Endodermal cell (in vitro differentiated cells): ENCODE measurements around the gene KLKB1. TPM values are rescaled to one million over a fixed set of nuclear protein-coding genes. Genes with fewer than 3 reads are reported as not detected.

ENCODE experiments used
- DNase-seq: peaks from one replicate; pipeline ENCODE4 v3.0.0-alpha.2; 2017
- H3K27ac ChIP-seq: 2 replicates; pipeline ENCODE4 v1.5.1; 2013; ENCODE audit warnings: mild to moderate bottlenecking, low read depth, low read length, moderate library complexity
- H3K27me3 ChIP-seq: 2 replicates; pipeline ENCODE4 v1.6.1; 2013; ENCODE audit warnings: mild to moderate bottlenecking, low read length, moderate library complexity; ENCODE audit not compliant: insufficient read depth, control insufficient read depth, poor library complexity, severe bottlenecking
- H3K36me3 ChIP-seq: 2 replicates; pipeline ENCODE4 v1.7.0; 2013; ENCODE audit warnings: mild to moderate bottlenecking, low read length, moderate library complexity; ENCODE audit not compliant: control insufficient read depth, insufficient read depth
- H3K4me1 ChIP-seq: one replicate; pipeline ENCODE4 v1.7.0; 2013; ENCODE audit warnings: low read length; ENCODE audit not compliant: control insufficient read depth, insufficient read depth
- H3K4me3 ChIP-seq: 2 replicates; pipeline ENCODE4 v1.5.1; 2013; ENCODE audit warnings: mild to moderate bottlenecking, low read length, moderate library complexity
- H3K9ac ChIP-seq: 2 replicates; pipeline ENCODE4 v1.6.1; 2013; ENCODE audit warnings: mild to moderate bottlenecking, low read length, moderate library complexity; ENCODE audit not compliant: poor library complexity, severe bottlenecking; ENCODE audit errors: extremely low read depth
- H3K9me3 ChIP-seq: 2 replicates; pipeline ENCODE4 v1.6.1; 2013; ENCODE audit warnings: mild to moderate bottlenecking, low read length, moderate library complexity; ENCODE audit not compliant: control insufficient read depth
- H3K27ac Mint-ChIP-seq: 2 replicates; pipeline ENCODE4 v1.8.0; 2020; ENCODE audit warnings: mixed read lengths
- H3K27me3 Mint-ChIP-seq: 2 replicates; pipeline ENCODE4 v1.8.0; 2021; ENCODE audit warnings: mild to moderate bottlenecking, mixed read lengths; ENCODE audit not compliant: insufficient read depth
- H3K36me3 Mint-ChIP-seq: 2 replicates; pipeline ENCODE4 v1.8.0; 2020; ENCODE audit warnings: low read depth, mixed read lengths
- H3K4me1 Mint-ChIP-seq: 2 replicates; pipeline ENCODE4 v1.8.0; 2020; ENCODE audit warnings: mixed read lengths
- H3K4me3 Mint-ChIP-seq: 2 replicates; pipeline ENCODE4 v1.8.0; 2020; ENCODE audit warnings: mild to moderate bottlenecking, moderate library complexity, mixed read lengths
- H3K9me3 Mint-ChIP-seq: 2 replicates; pipeline ENCODE4 v1.8.0; 2020; ENCODE audit warnings: mild to moderate bottlenecking, mixed read lengths
- WGBS, 2 experiments: methylation state at CpG; one replicate each; pipeline versions ENCODE4 v1.1.5 to v1.1.7; 2013; ENCODE audit warnings: missing lambda C conversion rate in 2 of 2, mixed read lengths in 1 of 2; ENCODE audit not compliant: insufficient coverage in 1 of 2, insufficient read length in 1 of 2; 5-methylcytosine and 5-hydroxymethylcytosine counted together
- long read RNA-seq, 4 experiments: library from polyadenylated mRNA in 2 of 4; library from RNA in 1 of 4; library from capped mRNA in 1 of 4; stranded (forward) in 3 of 4; unstranded in 1 of 4; transcript quantifications; one replicate each; pipeline ENCODE4 v2.0.0, GENCODE V29; 2020 to 2021; ENCODE audit warnings: inconsistent platforms in 1 of 4
- polyA plus RNA-seq, 2 experiments: library from polyadenylated mRNA; stranded (reverse); fragments of 50-300 nt; gene quantifications; one replicate each; pipeline ENCODE4 v1.2.3, GENCODE V29; 2013
- total RNA-seq, 2 donors: library from RNA; stranded (reverse); fragmentation: NEBNext Ultra II Directional in 1 of 2; extraction: Animal tissue kit (Norgen Biotek cat#: 25700) in 1 of 2; gene quantifications; 2 replicates in 1 of 2; 3 replicates in 1 of 2; pipeline ENCODE4 v1.2.1, GENCODE V29; 2021
- TF ChIP-seq, protein P1 (sequence below): fragments of 200-600 bp; sonication (generic); conservative IDR thresholded peaks from 2 replicates; pipeline ENCODE4 v1.5.0; 2021; ENCODE audit warnings: antibody characterized with exemption, mild to moderate bottlenecking

KLKB1 gene
- 10 to 100 TPM in 1 of 2 donors, 1 to 10 TPM in 1; 9.5 to 11.9 TPM for total RNA-seq
- polyA plus RNA-seq (2013, experiment 1 of 2): 0.50 TPM
- polyA plus RNA-seq (2013, experiment 2 of 2): 0.17 TPM
- long read RNA-seq, experiment 1, partial matches to known transcripts: 0 of 9 reads
- long read RNA-seq, experiment 1, other reads (novel, unspliced or antisense): 9 of 9 reads
- long read RNA-seq, experiment 2, partial matches to known transcripts: 3 of 22 reads
- long read RNA-seq, experiment 2, other reads (novel, unspliced or antisense): 19 of 22 reads
- long read RNA-seq, experiment 3, partial matches to known transcripts: 5 of 78 reads
- long read RNA-seq, experiment 3, other reads (novel, unspliced or antisense): 73 of 78 reads
- long read RNA-seq, experiment 4, partial matches to known transcripts: 1 of 32 reads
- long read RNA-seq, experiment 4, other reads (novel, unspliced or antisense): 31 of 32 reads

DNA sequence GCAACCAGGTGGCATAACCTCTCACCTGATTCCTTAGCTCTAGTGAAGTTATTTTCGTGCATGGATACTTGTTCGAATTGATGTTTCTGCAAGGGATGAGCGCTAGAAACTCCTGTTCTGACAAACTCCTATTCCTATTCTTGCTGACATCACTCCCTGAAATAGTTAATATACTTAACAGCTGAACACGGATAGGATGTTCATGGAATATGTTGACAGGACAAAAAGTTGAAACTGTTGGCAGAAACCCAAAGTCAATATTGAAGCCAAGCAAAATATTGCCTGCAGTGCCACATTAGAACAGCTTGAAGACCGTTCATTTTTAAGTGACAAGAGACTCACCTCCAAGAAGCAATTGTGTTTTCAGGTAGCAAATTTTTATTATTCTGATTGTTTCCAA lies at the start of gene KLKB1:
KLKB1 (plus strand) TSS at position 287 of the 400 bp plus-strand sequence. CDS start 689 bp downstream, outside the sequence.
- Histone ChIP-seq H3K9me3 (peaks cover 30% of the 10 kb centered on the region), H3K9ac (no peak within 1 kb of the TSS), H3K4me3 (no peak within 1 kb of the TSS), H3K4me1 (no peaks in the 10 kb centered on the region), H3K36me3 (no peaks in the 10 kb centered on the region), H3K27ac (no peak within 1 kb of the TSS), H3K27me3 (no peaks in the 10 kb centered on the region)
- Mint-ChIP-seq H3K4me1 (no peaks in the 10 kb centered on the region), H3K27me3 (no peaks in the 10 kb centered on the region), H3K27ac (no peak within 1 kb of the TSS), H3K36me3 (peaks cover 11% of the 10 kb centered on the region), H3K4me3 (no peak within 1 kb of the TSS), H3K9me3 (peaks cover 38% of the 10 kb centered on the region)
- DNase-seq: no peak
- TF ChIP-seq, protein P1, sequence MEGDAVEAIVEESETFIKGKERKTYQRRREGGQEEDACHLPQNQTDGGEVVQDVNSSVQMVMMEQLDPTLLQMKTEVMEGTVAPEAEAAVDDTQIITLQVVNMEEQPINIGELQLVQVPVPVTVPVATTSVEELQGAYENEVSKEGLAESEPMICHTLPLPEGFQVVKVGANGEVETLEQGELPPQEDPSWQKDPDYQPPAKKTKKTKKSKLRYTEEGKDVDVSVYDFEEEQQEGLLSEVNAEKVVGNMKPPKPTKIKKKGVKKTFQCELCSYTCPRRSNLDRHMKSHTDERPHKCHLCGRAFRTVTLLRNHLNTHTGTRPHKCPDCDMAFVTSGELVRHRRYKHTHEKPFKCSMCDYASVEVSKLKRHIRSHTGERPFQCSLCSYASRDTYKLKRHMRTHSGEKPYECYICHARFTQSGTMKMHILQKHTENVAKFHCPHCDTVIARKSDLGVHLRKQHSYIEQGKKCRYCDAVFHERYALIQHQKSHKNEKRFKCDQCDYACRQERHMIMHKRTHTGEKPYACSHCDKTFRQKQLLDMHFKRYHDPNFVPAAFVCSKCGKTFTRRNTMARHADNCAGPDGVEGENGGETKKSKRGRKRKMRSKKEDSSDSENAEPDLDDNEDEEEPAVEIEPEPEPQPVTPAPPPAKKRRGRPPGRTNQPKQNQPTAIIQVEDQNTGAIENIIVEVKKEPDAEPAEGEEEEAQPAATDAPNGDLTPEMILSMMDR: no peak
- WGBS, 2 experiments: 95 to 100% methylated on average over 2 to 5 of the region's 5 CpGs

DNA sequence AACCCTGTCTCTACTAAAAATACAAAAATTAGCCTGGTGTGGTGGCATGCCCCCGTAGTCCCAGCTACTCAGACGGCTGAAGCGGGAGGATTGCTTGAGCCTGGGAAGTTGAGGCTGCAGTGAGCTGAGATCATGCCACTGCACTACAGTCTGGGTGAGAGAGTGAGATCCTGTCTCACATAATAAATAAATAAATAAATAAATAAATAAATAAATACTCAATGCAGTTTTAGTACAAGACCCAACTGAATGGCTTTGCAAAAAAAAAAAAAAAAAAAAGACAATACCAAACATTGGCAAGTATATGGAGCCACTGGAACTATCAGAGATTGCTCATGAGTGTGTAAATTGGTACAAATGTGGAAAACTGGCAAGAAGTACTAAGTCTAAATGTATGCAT lies 39.2 kb upstream of the KLKB1 start:
- H3K27ac ChIP-seq: no peak overlapping the region
- Mint-ChIP-seq H3K4me3 (no peak overlapping the region), H3K9me3 (no peaks in the 10 kb centered on the region), H3K27ac (no peak overlapping the region), H3K27me3 (peaks cover 11% of the 10 kb centered on the region), H3K36me3 (no peaks in the 10 kb centered on the region), H3K4me1 (peaks cover 12% of the 10 kb centered on the region)
- 78% methylated on average over 3 of the region's 3 CpGs; no CpG with 5 or more reads in 1 of the 2 experiments for WGBS, 2 experiments
- H3K9me3 ChIP-seq: no peaks in the 10 kb centered on the region
- no peaks in the 10 kb centered on the region for H3K36me3 ChIP-seq
- H3K9ac ChIP-seq: no peak overlapping the region
- H3K4me1 ChIP-seq: no peaks in the 10 kb centered on the region
- H3K27me3 ChIP-seq: no peaks in the 10 kb centered on the region
- TF ChIP-seq, protein P1: no peak
- no peak overlapping the region for H3K4me3 ChIP-seq
- no peak for DNase-seq

DNA sequence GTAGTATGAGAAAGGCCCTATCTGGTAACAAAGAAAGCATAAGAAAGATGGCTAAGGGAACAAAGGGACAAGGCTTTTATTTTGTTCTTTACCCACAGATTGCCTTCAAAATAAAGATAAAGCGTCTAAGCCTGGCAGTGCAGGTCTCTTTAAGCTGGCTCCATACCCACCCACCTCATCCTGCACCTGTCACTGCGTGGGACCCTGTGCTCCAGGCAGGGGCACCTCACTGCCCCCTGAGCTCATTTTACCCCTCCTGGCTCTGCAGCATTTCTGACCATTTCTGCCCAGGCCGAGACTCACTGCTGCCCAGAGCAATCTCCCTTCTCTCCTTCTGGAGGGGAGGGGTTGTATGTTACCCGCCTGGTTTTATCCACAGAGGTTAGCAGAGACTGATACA lies 37.7 kb upstream of the KLKB1 start:
- DNase-seq: no peak
- WGBS, 2 experiments: 81 to 92% methylated on average over 2 to 4 of the region's 4 CpGs
- Histone ChIP-seq H3K9me3 (no peaks in the 10 kb centered on the region), H3K36me3 (no peaks in the 10 kb centered on the region), H3K4me3 (no peak overlapping the region), H3K9ac (no peak overlapping the region), H3K27me3 (no peaks in the 10 kb centered on the region), H3K4me1 (no peaks in the 10 kb centered on the region), H3K27ac (no peak overlapping the region)
- H3K4me3 Mint-ChIP-seq: peak overlapping the region; percentile 78
- no peaks in the 10 kb centered on the region for H3K36me3 Mint-ChIP-seq
- TF ChIP-seq, protein P1: no peak
- no peaks in the 10 kb centered on the region for H3K9me3 Mint-ChIP-seq
- peaks cover 8% of the 10 kb centered on the region for H3K27me3 Mint-ChIP-seq
- H3K4me1 Mint-ChIP-seq: peaks cover 12% of the 10 kb centered on the region
- no peak overlapping the region for H3K27ac Mint-ChIP-seq
